ENCODE data around the gene SLAMF1. TPM values are rescaled to one million over a fixed set of nuclear protein-coding genes. Genes with fewer than 3 reads are reported as not detected.

SLAMF1 gene
- polyA plus RNA-seq, 3 donors = 0.13 to 0.65 TPM; not detected in 1

DNA sequence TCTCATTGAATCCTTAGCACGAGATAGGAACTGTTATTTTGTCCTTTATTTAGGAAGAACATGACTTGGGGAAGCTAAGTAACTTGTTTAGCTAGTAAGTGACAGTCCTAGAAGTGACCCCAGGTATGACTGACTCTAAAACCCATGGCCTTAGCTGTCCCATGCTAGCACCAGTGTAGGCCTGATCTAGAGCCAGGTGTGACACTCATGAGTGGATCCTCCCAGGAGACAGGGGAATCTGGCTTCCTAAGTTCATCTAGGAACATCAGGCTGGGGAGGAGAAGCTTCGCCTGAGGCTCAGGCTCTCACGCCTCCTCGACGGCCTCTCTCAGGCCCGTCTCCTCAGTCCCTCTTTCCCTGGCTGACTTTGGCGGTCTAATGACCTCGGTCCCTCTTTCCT is 33.6 kb upstream of the SLAMF1 start:
- peak overlapping the region in 1 of 2 donors; percentile 33 for H3K27ac ChIP-seq (ENCODE audit: low read depth in 1 of 2, low read length in 2 of 2)
- peak overlapping the region in 2 of 7 donors; percentile 27 to 55 for H3K27ac Mint-ChIP-seq
- H3K4me1 ChIP-seq (ENCODE audit: control insufficient read depth in 1 of 2, insufficient read depth in 2 of 2, low read length in 2 of 2) = peaks cover 43 to 48% of the 10 kb centered on the region in 2 donors
- H4K20me1 ChIP-seq (ENCODE audit: insufficient read depth, low read length) = peaks cover 99% of the 10 kb centered on the region
- intact Hi-C loops (cut with micrococcal nuclease) = loop anchor here (5.0 to 10.0 kb wide), 4 partner anchors 47 to 272 kb away; partner anchors contain the start of genes CD244 (in 1 of the 2) and ITLN2 (in 1 of the 2)
- H3K4me3 ChIP-seq (replicated peaks in 1 of 3; ENCODE audit: low read depth in 2 of 3, low read length in 3 of 3) = no peak overlapping the region
- peaks cover 71 to 85% of the 10 kb centered on the region in 2 donors for H3K36me3 ChIP-seq (replicated peaks in 1 of 2; ENCODE audit: control insufficient read depth in 1 of 2, insufficient read depth in 2 of 2, low read length in 2 of 2)
- no peak overlapping the region for H3K4me2 ChIP-seq (replicated peaks; ENCODE audit: extremely low read depth, low read length, poor library complexity, severe bottlenecking)
- H2AFZ ChIP-seq (ENCODE audit: insufficient read depth, low read depth, low read length, poor library complexity, severe bottlenecking) = no peak overlapping the region
- no peaks in the 10 kb centered on the region for H3K9me3 ChIP-seq (replicated peaks in 1 of 2; ENCODE audit: control insufficient read depth in 1 of 2, insufficient read depth in 1 of 2, low read length in 2 of 2)
- no peaks in the 10 kb centered on the region for H3K27me3 ChIP-seq (ENCODE audit: control insufficient read depth in 2 of 2, insufficient read depth in 2 of 2, low read length in 2 of 2)
- 98% methylated on average over 6 of the region's 8 CpGs for WGBS (ENCODE audit: insufficient coverage)
- no peaks in the 10 kb centered on the region for H3K27me3 Mint-ChIP-seq (ENCODE audit: low read depth in 3 of 3)
- TF ChIP-seq, protein P1, sequence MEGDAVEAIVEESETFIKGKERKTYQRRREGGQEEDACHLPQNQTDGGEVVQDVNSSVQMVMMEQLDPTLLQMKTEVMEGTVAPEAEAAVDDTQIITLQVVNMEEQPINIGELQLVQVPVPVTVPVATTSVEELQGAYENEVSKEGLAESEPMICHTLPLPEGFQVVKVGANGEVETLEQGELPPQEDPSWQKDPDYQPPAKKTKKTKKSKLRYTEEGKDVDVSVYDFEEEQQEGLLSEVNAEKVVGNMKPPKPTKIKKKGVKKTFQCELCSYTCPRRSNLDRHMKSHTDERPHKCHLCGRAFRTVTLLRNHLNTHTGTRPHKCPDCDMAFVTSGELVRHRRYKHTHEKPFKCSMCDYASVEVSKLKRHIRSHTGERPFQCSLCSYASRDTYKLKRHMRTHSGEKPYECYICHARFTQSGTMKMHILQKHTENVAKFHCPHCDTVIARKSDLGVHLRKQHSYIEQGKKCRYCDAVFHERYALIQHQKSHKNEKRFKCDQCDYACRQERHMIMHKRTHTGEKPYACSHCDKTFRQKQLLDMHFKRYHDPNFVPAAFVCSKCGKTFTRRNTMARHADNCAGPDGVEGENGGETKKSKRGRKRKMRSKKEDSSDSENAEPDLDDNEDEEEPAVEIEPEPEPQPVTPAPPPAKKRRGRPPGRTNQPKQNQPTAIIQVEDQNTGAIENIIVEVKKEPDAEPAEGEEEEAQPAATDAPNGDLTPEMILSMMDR (IDR thresholded peaks at IDR 0.05) = no peak
- no peak for DNase-seq
- H3K36me3 Mint-ChIP-seq = peaks cover 75 to 84% of the 10 kb centered on the region in 2 donors
- H3K79me2 ChIP-seq (ENCODE audit: insufficient read depth, low read length) = peaks cover 52% of the 10 kb centered on the region
- H3K9me3 Mint-ChIP-seq = no peaks in the 10 kb centered on the region
- H3K4me3 Mint-ChIP-seq = no peak overlapping the region
- peaks cover 47% of the 10 kb centered on the region for H3K4me1 Mint-ChIP-seq
- H3K9ac ChIP-seq (ENCODE audit: insufficient read depth, low read length, poor library complexity, severe bottlenecking) = no peak overlapping the region

DNA sequence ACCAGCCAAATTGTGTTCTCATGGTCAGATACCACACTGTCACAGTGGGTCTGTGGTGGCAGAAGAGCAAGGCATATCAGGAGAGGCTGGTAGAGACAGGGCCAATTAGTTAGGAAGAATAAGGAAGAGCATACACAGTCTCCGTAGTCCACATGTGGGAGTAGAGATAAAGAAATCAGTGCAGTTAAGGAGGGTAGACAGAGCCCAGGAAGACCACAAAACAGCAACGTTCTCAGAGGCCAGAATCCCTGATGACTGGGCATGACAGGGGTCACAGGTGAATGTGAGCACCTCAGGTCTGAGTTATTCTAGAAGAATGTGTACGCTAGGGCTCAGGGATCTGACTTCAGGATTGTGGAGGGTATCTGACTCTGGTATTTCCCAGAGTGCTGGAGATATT is 33.0 kb upstream of the SLAMF1 start:
- H3K36me3 ChIP-seq (replicated peaks in 1 of 2; ENCODE audit: control insufficient read depth in 1 of 2, insufficient read depth in 2 of 2, low read length in 2 of 2) = peaks cover 66 to 80% of the 10 kb centered on the region in 2 donors
- peak overlapping the region in 1 of 7 donors; percentile 1 for H3K27ac Mint-ChIP-seq
- H3K27me3 Mint-ChIP-seq (ENCODE audit: low read depth in 3 of 3) = no peaks in the 10 kb centered on the region
- peaks cover 47% of the 10 kb centered on the region for H3K79me2 ChIP-seq (ENCODE audit: insufficient read depth, low read length)
- no peak overlapping the region for H3K4me2 ChIP-seq (replicated peaks; ENCODE audit: extremely low read depth, low read length, poor library complexity, severe bottlenecking)
- WGBS (ENCODE audit: insufficient coverage) = 86% methylated on average over 2 of the region's 3 CpGs
- peaks cover 40 to 46% of the 10 kb centered on the region in 2 donors for H3K4me1 ChIP-seq (ENCODE audit: control insufficient read depth in 1 of 2, insufficient read depth in 2 of 2, low read length in 2 of 2)
- no peak overlapping the region for H3K27ac ChIP-seq (ENCODE audit: low read depth in 1 of 2, low read length in 2 of 2)
- no peaks in the 10 kb centered on the region for H3K9me3 Mint-ChIP-seq
- intact Hi-C loops (cut with micrococcal nuclease) = loop anchor here (5.0 to 10.0 kb wide), 4 partner anchors 47 to 272 kb away; partner anchors contain the start of genes ITLN2 (in 2 of the 2) and CD244 (in 1 of the 2)
- H3K4me3 Mint-ChIP-seq = no peak overlapping the region
- H4K20me1 ChIP-seq (ENCODE audit: insufficient read depth, low read length) = peaks cover 97% of the 10 kb centered on the region
- H3K36me3 Mint-ChIP-seq = peaks cover 70 to 79% of the 10 kb centered on the region in 2 donors
- H3K27me3 ChIP-seq (ENCODE audit: control insufficient read depth in 2 of 2, insufficient read depth in 2 of 2, low read length in 2 of 2) = no peaks in the 10 kb centered on the region
- H3K9me3 ChIP-seq (replicated peaks in 1 of 2; ENCODE audit: control insufficient read depth in 1 of 2, insufficient read depth in 1 of 2, low read length in 2 of 2) = no peaks in the 10 kb centered on the region
- no peak overlapping the region for H3K9ac ChIP-seq (ENCODE audit: insufficient read depth, low read length, poor library complexity, severe bottlenecking)
- H3K4me1 Mint-ChIP-seq = peaks cover 43% of the 10 kb centered on the region
- no peak for DNase-seq
- TF ChIP-seq, protein P1 (IDR thresholded peaks at IDR 0.05) = no peak
- no peak overlapping the region for H3K4me3 ChIP-seq (replicated peaks in 1 of 3; ENCODE audit: low read depth in 2 of 3, low read length in 3 of 3)
- no peak overlapping the region for H2AFZ ChIP-seq (ENCODE audit: insufficient read depth, low read depth, low read length, poor library complexity, severe bottlenecking)

Measured in CD14-positive monocyte (primary cell).